HG02759 (cell line): ENCODE results near the gene PRKG1.

ENCODE experiments used
- ATAC-seq: cut with Tn5 transposase; IDR thresholded peaks from one replicate; pipeline ENCODE4 v1.9.1; 2021; ENCODE audit warnings: mild to moderate bottlenecking, moderate library complexity; ENCODE audit not compliant: unreplicated experiment

The PRKG1 gene

DNA sequence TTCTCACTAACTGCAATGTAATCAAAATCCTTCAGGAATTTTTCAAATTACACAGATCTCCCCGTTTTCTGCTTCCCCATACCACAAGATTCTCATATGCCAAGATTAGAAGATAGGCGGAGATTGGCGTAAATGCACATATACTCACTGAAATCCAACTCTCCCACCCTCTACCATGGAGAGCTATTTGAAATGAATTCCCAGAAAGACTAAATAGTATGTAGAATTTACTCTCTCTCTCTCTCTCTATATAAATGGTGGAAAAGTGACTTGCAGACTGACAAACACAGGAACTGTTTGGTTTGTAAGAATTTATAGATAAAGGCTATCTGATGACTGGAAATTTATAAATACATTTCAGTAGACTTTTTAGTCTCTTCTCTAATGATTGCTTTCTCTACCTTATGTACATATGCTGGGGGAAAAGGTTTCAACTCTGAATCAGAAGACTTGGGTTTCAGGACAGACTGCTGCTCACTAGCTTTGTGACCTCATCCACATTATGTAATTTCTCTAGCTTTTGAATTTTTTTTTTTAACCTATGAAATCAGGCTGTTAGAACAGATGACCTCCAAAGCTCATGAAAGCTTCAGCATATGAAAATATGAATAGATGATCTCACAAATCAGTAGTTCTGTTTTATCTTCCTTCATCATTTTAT lies 692.9 kb downstream of the PRKG1 start:
- ATAC-seq, result no peak

DNA sequence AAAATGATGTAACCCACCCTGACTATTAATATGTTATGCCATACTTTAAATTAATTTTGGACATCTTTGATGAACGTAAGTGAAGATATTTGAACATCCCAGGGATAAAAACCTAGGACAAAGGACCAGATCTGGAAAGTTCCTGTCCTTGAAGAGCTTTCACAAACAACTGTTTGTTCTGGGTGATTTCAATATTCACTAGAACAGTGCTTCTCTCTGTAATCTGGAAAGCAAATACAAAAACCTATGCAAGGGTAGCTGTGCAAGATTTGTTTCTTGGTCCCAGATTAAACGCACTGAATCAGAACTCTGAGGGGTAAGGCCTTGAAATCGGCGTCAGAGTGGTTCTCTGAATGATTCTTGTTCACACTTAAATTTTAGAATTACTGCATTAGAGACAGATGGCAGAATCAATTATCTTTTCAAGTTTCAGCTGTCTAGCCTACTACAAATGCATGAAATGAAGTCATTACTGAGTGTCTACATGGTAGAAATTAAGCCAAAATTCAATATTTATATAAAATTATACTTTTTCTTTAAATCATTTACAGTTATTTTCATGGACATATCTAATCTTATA lies 694.7 kb downstream of the PRKG1 start:
- no peak for ATAC-seq

DNA sequence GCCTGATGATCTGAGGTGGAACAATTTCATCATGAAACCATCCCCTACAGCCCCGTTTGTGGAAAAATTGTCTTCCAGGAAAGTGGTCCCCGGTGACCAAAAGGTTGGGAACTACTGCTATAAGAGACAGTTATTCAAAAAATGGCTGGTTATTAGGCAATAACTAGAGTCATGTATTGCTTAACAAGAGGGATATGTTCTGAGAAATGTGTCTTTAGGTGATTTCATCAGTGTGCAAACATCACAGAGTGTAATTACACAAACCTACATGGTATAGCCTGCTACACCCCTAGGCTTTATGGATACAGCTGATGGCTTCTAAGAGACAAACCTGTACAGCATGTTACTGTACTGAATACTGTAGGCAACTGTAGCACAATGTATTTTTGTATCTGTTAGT lies 696.4 kb downstream of the PRKG1 start:
- ATAC-seq, result no peak

DNA sequence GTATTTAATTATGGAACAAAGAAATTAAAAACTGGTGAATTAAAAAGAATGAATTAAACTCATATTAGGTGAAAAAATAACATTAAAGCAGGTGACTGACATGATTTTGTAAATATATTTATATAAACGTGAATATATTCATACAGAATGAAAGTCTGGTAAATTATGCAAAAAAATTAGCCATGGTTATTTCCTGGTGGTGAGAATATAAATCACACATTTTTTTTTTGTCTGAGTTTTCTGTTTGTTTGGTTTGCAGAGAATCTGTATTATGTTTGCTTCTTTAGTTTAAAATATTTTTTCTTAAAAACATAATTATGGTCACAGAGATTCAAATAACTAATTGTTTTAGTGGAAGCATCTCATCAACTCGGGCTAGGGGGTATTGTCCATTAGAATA lies 698.1 kb downstream of the PRKG1 start:
- no peak for ATAC-seq

DNA sequence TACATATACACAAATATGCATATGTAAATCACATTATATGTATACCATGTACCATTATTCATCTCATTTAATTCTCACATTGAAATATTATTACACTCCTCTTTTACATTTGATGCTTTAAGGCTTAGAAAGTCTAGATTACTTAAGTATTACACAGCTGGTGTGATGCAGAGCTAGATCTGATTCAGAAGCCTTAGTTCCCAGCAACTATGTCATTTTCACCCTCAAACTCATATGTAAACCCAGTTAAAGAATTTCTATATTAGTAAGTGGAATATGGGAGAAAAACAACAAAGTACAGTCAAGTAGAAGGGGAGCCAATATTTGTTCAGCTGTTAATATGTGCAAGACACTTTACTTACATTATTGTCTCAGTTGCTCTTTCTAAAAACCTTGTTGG lies 699.4 kb downstream of the PRKG1 start:
- no peak for ATAC-seq

DNA sequence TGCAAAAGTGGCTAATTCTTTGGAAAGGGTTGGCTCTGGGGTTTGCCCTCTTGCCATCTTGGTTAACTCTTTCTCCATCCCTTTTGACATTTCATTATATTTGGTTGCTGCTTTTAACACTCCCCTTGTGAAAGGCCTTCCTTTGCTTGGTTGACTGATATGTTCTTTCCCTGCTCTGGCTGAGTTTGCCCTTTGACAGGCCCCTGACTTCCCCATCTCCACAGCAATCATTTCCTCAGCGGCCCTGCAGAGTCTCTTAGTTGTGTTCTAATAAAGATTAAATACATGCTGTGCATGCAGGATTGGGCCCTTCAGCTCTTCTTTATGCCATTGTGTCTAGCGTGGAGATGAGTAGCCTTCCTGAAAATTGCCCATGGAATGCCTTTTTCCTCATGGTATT lies 709.7 kb downstream of the PRKG1 start:
- ATAC-seq, result no peak

DNA sequence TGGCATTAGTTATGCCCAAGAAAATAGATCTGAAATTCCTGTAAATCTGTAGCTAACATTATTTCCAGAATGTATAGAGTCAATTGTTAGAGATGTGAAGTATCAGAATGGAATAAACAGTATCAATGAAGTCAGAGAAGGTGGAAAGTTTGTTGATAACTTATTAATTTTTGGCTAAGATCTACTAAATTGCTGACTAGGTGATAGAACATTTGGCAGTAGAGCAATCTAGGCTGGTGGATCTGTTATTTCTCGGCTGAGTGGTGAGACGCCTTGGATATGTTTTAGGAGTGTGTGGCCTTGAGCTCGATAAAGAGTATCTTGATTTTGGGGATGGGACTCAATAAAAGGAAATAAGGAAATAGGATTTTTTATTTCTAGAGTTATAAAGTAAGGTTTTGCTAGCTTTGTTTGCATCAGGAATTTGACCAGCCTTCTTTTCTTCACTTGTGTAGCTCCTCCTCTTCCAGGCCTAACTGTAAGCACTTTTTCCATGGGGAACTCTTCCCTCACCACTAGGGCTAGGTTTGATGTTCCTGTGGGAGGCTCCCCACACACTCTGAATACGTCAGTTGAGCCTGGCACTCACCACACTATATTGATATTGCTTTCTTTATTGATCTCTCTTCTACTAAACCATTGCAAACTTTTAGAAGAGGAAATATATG lies 711.9 kb downstream of the PRKG1 start:
- ATAC-seq, result no peak

DNA sequence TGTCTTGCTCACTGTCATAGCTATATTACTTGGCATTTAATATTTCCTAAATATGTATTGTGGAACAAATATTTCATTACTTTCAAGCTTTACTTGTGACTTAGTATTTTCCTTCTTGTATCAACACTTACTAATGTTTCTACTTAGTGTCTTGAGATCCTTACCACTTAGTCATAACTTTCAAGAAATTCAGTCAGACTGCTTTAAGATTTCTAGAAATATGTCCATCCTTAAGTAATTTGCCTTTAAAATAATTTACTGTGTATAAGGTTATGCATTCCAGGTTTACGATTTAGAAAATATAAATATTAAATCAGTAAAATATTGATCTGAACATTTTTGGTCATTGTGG lies 712.4 kb downstream of the PRKG1 start:
- ATAC-seq, result no peak

DNA sequence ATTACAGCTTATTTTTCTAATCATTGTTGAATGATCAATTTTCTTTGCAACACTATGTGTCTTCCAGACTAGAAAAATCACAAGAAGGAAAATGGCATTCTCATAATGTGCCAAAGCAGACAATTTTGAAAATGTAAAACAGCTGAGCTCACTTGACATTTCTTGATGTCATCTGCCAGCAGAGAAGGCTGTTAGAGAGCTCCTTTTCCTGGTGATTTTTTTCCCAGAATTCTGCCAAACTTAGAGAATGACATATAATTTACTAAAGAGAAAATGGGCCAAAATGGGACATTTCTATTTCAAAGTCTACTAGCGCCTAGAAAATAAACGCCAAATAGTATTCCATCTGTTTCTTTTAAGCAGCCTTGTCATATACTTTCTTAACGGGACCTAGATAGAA lies 714.0 kb downstream of the PRKG1 start:
- no peak for ATAC-seq

DNA sequence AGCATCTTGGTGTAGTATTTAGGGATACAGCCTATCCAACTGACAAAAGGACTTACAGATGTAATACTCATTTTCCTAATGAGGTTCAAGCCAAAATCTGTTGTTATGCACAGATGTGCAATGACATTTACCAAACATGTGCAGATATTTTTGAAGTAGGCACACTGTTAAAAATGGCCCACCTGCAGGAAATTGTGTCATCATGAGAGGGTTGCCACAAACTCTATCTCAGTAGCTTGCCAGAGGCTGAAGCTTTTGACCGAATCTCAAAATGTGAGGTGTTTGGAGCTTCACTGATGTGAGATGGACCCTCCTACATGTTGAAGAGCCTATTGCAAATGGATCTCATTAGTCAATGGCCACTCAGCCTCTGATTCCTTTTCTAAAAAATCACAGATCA lies 714.8 kb downstream of the PRKG1 start:
- no peak for ATAC-seq

DNA sequence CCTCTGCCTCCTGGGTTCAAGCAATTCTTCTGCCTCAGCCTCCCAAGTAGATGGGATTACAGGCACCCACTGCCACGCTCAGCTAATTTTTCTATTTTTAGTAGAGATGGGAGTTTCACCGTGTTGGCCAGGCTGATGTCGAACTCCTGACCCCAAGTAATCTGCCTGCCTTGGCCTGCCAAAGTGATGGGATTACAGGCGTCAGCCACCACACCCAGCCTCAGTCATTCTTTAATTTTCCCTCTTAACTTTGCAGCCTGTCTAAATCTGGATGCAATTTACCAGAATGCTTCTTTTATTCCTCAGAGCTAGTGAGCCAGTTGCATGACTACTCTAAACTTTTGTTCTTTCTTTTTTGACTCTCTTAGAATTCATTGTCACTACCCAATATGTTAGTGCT lies 715.6 kb downstream of the PRKG1 start:
- ATAC-seq, result no peak

DNA sequence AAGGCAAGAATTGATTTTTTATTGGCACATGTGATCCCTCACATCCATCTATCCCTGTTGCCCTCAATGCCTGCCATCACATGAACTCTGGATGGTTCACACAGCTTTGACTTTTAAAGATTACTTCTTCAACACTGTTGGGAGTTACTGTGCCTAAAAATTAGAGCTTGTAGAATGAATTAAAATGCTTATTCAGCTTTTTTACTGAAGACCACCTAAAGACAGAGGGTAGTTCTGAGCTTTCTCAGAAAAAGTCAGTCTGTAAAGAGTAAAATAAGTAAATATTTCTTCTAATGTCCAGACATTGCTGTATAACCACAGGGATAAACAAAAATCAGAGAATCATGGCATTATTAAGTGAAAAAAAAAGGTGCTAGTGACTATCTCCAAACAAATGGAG lies 718.4 kb downstream of the PRKG1 start:
- no peak for ATAC-seq

DNA sequence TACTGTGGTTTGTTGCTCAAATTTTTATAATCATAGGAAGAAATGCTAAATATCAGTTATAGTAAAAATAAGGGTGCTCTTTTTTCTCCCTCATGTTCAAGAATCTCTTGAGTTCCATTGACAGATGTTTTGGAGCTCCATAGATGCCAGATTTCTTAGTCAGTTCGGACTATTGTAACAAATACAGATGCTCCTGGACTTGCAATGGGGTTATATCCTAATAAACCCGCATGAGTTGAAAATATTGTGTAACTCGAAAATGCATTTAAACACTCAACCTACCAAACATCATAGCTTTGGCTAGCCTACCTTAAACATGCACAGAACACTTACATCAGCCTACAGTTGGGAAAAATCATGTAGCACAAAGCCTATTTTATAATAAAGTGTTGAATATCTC lies 725.8 kb downstream of the PRKG1 start:
- no peak for ATAC-seq

DNA sequence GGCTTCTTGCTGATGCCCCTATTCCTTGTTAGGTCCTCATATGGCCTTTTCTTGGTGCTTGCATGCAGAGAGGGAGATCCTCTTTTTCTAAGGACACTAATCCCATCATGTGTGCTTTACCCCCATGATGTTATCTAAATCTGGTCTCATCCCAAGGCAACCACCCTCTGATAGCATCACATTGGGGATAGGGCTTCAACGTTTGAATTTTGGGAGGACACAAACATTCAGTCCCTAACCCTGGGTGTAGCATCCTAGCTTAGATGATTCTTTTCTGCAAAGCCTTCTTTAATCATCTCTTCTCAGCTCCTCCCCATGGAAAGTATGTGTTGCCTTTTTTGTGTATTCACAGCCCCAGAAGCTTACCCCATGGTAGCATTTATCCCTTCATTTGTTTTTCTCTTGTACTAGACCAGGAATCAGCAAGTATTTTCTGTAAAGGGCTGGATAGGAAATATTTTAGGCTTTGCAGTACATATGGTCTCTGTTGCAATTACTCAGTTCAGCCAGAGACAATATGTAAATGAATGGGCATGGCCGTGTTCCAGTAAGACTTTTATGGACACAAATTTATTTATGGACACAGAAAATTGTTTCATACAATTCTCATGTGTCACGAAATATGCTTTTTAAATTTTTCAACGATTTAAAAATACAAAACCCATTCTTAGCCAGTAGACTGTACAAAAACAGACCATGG lies 726.6 kb downstream of the PRKG1 start:
- no peak for ATAC-seq

DNA sequence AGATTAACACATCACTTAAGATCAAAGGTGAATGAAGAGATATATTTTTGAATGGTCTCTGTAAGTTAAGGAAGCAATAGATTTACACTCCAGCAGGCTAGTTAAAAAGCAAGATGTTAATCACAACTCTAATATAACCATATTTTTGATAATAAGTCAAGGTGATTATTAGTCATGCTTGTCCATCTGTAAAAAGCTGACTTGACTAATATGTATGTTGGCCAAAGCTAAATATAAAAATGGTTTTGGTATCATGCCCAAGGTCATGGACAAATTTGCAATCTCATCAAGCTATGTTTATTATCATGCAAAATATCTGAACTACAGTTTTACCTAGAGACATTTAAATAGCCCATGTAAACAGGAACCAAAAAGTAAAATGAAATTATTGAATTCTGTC lies 727.7 kb downstream of the PRKG1 start:
- ATAC-seq, result no peak

DNA sequence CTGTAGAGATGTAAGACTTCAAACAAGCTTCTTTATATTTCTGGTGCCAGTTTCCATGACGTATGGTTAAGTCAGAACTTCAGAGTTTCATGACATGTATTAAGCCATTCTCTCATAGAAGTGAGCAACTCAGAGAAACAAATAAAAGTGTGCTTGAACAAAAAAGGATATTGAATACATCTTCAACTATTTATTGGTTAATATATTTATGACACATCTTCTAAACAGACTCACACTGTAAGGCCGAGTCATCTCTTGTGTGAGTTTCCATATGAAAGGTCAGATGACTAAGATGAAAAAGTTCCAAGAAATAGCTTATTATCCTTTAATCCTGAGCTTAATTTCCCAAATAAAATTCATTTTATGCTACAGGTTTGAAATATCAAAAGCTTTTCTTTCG lies 730.6 kb downstream of the PRKG1 start:
- ATAC-seq, result no peak

DNA sequence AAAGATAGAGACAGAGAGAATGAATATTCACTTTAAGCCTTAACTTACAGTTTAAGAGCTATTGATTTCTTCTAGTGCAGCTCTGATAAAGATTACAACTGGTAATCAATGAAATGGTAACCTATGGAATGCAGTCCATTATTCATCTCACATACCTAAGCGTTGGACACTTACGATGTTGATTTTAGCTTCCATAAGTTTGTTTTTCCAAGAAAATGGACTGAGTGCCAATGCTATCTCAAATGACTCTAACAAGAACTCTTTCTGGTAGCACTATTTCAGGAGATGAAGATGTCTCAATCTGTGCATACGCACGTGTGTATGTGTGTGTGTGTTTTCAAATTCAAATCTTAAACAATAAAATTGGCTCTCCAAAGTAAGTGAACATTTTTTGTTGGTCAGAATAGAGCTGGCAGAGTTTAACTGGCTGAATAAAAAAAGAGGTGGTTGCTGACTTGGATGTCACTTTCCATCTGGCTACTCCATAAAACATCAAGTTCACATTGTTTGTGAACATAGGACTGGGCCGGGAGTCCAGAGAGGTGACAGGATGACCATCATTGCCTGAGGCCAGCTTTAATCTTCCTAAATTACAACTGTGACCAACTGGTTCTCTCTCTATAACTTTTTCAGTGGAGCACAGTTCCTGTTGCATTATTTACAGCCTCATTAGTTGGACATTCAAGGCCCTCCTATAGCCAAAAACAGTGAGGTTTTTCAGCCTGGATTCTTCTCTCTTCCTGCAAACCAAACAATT lies 732.0 kb downstream of the PRKG1 start:
- ATAC-seq, result no peak

DNA sequence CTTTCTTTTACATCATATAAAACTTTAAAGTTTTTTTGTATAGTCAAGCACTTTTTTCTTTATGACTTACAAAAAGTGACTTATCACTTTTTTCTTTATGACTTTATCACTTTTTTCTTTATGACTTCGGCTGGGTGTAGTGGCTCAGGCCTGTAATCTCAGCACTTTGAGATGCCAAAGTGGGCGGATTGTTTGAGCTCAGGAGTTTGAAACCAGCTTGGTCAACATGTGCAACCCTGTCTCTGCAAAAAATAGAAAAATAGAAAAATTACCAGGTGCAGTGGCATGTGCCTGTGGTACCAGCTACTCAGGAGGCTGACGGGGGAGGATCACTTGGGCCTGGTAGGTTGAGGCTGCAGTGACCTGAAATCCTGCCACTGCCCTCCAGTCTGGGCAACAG lies 733.9 kb downstream of the PRKG1 start:
- no peak for ATAC-seq

DNA sequence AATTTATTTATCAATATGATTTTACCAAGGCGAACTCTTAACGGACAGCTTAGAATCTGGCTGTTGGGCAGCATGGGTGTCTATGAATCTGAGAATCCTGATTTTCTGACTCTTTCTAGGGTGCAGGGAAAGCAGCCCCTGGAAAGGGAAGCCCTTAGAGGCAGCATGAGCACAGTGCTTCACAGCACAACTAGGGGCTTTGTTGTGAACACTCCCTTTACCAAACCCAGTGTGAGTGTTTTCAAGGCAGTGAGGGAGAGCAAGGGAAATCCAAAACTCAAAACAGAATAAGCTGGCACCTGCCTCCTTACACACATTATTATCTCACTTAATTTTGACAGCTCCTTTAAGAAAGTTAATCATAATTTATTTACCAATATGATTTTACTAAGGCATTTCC lies 741.4 kb downstream of the PRKG1 start:
- no peak for ATAC-seq

DNA sequence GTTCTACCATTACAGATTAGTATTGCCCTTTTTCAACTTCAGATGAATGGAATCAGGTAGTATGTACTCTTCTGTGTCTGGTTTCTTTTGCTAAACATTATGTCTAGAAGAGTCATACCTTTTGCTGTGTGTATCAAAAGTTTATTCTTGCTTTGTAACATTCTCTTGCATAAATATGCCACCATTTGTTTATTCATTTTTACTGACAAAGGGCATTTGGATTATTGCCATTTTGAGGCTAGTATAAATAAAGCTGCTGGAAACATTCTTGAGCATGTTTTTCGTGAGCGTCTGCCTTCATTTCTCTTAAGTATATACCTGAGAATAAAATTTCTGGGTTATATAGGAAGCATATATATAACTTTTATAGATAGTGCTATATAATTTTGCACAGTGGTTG lies 746.8 kb downstream of the PRKG1 start:
- ATAC-seq, result no peak

DNA sequence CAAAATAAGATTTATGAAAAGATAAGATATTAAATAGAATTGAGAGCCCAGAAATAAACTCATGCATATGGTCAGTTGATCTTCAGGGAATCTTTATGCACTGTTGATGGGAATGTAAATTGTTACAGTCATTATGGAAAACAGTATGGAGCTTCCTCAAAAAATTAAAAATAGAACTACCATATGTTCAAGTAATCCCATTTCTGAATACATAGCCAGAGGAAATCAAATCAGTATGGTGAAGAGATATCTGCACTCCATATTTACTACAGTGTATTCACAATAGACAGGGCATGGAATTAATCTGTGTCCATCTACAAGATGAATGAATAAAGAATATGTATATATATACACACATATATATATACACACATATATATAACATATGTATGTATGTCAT lies 747.5 kb downstream of the PRKG1 start:
- no peak for ATAC-seq
